NCI-H510A (cell line): ENCODE data around the gene S100P.
"Not testable (repeated sequence)": the region's sequence is repeated elsewhere in the genome, so short reads cannot be mapped to it uniquely, and the experiment has no call there.

Experiments
- DNase-seq: peaks from one replicate; lab custom pipeline; 2025; lab: John Stamatoyannopoulos, UW

The S100P gene

DNA sequence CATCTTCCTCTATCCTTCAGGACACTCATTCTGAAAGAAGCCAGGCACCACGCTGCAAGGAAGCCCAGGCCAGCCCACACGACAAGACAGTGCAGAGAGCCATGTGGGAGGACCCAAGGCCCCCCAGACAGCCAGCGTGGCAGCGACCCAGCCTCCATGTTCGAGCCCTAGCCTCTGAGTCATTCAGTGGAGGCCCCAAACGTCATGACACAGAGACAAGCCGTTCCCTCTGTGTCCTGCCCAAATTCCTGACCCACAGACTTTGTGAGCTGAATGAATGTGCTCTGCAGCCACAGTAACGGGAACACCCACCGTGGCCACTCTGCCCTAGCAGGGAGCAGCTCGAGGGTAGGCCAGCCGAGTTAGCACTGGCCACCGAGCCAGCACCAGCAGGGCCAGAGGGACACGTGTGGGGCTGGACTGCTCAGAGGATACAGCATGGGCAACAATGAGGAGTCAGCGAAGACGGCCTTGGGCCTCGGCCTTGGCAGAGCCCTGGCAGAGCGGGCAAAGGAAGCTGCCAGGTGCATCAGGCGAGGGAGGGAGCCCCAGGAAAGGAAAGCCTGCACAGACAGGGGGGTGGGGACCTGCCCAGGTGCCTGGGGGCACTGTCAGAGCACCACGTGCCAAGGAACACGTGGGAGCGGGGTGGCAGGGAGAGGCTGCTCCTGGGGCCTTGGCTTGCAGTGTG, 30.9 kb downstream of the S100P start:
- no peak for DNase-seq

DNA sequence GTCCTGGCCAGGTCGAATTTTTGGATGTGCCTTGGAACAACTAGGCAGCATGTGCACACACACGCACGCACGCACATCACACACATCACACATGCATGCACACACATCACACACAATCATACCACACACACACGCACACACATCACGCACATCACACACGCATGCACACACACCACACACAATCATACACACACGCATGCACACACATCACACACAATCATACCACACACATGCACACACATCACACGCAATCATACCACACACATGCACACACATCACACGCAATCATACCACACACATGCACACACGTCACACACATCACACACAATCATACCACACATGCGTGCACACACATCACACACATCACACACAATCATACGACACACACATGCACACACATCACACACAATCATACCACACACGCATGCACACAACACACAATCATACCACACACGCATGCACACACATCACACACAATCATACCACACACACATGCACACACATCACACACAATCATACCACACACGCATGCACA, 31.8 kb downstream of the S100P start:
- DNase-seq, result not testable (repeated sequence)

DNA sequence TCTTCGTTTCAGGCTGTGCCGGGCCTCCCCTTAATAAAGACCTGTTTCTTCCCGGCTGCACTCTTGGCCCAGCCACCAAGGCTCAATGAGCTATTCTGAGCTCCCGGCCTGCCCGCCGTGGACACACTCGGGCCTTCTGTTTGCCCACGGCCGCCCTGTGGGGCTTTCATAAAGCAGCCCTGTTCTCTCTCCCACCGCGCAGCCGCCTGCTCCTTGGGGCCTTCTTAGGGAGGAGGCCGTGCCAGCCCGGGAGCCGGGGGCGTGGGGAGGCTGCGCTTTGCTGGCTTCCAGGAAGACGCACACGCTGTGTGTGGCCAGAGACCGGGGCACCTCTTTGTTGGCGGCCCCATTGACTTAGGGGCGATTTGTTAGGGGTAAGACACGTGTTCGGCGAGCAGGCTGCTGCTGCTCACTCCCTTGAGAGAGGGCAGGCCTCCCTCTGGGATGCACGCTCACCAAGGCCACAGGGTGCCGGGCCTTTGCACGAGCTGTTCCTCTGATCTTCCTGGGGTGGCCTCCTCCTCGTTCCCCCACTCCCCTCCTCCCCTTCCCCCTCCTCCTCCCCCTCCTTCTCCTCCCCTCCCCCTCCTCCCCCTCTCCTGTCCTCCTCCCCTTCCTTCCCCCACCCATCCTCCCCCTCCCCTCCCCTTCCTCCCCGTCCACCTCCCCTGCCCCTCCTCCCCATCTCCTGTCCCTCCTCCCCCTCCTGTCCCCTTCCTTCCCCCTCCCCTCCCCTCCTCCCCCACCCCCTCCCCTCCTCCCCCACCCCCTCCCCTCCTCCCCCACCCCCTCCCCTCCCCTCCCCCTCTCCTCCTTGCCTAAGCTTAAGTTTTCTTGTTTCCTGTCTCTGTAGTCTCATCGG, 33.6 kb downstream of the S100P start:
- DNase-seq, result no peak

DNA sequence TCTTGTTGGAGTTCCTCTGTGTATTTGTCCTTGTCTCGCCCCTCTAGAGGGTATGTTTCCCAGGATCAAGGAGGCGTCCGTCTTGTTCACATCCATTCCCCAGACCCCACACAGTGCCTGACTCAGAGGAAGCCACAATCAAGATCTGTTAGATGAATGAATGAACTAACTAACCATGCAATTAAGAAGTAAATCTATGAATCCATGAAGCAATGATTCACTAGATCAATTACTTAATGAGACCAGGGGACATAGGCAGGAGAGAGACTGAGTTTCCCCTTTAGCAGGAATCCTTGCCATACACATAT, 34.2 kb downstream of the S100P start:
- DNase-seq, result no peak

DNA sequence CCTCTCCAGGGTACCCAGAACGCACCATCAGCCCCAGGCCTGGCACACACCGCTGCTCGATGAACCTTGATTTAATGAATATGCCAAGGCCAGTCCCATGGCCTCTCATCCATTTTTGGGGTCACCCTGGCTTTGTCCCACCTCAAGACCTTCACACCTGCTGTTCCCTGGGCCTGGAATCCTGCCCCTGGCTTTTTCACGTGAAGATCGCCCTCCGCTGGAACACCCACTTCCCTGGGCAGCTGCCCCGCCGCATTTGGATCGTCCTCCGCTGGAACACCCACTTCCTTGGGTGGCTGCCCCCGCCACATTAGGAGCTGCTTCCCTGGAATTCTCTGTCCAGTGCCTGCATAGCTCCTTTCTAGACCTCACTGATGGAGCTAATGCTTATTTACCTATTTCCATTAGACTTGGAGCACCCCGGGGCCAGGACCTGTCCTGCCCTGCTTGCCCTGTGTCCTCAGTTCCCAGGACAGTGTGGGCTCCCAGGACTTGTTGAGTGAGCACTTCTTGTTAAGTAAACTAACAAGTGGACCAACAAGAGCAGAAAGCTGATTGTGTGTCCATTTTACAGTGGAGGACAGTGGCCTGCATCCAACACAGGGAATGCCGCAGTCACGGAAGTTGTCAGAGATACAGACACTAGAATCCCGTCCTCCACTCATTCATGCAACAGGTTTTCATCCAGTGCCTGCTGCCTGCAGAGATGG, 34.8 kb downstream of the S100P start:
- no peak for DNase-seq

DNA sequence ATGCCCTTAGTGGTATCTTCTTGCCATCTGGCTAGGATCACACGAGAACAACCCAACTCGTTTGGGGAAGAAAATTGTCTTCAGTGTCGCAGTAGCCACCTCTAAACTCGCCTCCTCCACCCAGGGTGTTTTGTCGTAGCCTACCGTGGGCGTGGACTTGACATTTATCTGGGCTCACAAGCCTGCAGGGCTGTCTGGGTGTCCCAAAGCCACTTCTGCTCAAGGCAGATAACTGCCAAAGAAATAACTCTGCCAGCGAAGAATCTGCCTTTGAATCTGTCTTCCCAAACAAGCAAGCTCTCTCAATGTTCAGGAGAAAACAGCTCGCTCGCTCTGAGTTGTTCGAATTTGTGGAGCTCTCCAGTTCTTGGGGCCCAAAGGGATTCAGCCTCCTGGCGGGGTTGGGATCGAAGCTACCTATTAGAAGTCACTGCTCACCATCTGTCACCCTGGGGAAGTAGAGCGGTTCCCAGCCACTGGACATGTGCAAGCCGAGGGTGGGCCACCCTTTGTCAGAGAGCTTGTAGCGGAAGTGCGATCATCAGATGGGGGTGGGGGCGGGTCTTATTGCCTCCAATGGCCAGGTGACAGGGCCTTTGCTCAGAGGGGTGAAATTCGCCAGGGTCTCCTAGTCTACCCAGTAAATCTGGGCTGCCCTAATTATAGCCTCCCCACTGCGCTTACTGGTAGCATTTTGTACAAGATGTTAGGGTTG, 37.1 kb downstream of the S100P start:
- no peak for DNase-seq

DNA sequence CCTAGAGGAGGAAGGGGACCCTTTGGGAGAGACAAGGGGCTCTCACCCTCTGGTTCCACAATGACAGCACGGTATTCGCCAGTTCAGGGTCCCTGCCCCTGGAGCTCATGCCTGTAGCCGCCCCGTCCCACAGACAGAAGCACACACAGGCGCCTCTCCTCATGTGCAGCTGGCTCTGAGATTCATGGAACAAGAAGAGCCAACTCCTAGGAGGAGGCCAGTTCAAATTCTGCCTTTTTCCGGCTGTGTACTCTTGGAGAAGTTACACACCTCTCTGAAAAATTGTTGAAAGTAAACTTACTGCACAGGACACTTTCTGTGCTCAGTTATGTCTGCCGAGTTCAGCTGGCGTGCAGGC, 37.6 kb downstream of the S100P start:
- DNase-seq, result no peak

DNA sequence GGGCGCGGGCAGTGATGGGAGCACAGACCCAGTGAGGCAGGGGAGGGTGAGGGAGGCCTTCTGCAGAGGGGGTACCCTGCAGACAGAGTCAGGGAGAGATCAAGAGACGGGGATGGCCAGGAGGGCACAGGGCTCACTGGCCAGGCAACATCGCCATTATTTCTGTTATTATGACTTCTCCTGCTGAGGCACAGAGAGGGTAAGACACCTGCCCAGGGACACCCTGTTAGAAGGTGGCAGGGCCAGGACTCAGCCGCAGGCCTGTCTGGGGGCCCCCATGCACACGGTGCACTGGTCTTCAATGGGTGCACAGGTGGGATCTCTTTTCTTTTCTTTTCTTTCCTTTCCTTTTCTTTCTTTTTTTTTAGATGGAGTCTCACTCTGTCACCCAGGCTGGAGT, 38.1 kb downstream of the S100P start:
- no peak for DNase-seq

DNA sequence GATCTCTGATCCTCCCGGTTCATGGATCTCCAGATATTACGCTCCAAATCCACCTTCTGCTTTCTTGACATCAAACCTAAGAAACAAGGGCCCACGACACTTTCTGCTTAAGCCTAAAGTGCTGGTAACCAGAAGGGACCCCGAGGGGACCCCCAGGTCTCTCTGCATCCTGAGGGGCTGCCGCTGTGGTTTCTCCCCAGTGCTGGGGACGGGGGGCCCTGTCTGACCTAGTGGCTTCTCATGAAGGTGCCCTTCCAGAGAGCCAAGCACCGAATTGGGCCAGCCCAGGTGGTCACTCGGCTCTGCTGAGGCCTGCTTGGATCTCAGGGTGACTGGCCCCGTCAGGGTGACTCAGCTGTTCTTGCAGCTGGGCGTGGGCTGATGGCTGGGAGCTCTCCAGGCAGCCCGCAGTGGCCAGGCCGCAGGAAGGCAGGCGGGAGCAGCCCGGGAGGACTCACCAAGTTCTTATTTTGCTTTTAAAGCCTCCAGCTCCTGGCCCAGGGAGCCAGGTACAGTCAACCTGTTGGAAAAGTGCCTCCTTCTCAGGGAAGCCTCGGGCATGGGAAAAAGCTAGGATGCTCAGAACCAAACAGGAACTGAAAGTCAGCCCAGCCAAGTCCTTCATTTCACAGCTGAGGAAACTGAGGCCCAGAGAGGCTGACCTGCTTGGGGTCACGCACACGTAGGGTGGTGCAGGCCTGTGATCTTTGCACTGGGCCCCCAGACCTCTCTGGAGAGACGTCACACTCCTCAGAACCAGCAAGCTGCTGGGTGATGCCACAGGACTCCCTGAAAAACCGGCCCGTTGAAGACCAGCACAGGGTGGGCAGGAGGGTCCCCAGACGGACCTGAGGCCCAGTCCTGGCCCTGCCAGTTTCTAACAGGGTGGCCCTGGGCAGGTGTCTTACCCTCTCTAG, 39.0 kb downstream of the S100P start:
- DNase-seq, result no peak

DNA sequence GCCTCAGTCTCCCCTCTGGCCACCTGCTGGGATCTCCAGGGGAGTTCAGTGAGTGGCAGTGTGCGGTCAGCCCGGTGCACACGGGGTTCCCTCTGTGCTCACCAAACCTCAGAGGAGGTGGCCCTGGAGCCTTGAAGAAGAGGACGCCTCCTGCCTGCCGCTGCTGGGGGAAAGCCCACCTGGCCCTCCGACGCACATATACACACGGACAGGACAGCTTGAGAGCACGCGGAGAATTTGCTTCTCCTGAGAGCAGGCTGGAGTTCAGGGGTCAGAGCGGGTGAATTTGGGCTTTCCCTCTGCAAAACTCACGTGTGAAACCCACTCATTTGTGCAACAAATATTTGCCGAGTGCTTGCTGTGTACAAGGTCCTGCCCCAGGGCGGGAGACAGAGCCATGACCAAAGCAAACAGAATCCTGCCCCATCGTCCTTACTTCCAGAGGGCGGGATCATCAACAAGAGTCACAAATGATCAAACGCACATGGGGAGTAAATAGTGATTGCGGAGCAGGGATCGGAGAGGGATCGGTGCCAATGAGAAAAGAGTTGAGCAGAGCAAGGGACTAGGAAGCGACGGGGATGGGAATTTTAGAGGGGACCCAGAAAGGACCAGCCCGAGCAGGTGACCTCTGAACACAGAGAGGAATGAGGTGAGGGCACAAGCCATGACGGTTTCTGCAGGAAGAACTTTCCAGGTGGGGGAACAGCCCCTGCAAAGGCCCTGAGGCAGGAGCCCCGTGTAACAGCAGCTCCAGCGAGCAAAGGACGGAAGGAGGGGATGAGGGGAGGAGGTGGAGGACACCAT, 39.9 kb downstream of the S100P start:
- DNase-seq, result no peak

DNA sequence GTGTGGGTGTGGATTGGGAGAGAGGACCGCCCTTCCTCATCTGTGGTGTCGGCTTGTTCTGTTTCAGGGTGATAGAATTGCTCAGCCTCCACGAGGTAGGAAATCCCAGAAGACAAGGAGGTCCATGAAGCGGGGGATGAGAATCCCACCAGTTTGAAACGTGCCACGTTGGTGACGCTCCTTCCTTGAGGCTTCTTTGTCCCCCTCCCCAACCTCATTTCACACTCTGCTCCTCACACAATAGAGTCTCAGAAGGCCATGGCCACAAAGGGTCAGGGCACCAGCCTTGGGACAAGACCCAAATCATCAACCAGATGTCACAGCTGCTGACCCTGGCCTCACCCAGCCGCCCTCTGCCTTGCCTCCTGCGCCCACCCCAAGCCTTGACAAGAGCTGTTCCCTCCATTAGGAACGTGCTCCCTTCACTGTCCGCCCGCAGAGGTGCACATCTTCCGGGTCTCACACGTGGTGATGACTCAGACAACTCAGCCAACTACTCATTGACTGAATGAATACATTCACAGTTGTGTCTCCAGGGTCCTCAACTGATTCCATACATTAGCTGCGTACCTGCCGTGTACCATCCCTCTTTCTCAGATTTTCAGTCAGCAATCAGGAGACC, 40.6 kb downstream of the S100P start:
- DNase-seq, result no peak

DNA sequence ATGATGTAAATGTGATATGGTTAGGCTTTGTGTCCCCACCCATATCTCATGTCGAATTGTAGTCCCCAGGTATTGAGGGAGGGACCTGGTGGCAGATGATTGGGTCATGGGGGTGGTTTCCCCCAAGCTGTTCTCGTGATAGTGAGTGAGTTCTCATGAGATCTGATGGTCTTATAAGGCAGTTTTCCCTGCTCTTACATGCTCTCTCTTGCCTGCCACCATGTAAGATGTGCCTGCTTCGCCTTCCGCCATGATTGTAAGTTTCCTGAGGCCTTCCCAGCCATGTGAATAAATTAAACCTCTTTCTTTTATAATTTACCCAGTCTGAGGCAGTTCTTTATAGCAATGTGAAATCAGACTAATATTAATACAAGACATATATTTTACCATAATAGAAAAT, 46.2 kb downstream of the S100P start:
- no peak for DNase-seq

DNA sequence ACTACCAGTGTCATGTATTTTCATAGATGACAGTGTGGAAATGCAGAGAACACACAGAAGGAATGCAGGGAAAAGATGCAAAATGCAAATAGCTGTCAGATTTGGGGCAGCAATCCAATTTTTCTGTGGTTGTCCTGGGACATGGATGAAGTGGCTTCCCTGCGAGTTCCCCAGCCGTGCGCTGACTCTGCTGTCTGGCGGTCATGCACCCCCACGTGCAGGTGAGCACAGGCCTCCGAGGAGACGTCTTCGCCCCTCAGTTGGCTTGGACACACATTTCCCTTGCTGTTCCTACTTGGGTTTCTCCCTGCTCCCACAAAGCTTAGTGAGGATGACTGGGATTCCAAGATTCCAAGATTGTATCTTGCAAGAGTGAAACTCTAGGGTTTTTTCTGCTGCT, 46.7 kb downstream of the S100P start:
- DNase-seq, result no peak

DNA sequence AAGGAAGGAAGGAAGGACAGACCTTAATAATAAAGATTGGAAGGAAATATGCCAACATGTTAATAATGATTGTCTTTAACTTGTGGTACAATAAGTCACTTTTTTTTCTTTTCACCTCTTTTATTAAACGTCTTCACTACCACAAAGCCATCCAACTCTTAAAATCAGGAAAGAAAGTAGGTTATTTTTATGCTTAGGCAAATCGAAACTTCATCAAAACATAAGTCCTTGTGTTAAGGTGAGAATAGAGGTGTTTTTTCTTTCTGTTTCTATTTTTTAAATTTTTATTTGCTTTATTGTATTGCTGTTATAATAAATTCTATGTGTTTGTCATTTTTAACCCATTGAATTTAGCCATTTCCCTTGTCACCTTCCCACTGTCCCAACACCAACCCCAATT, 48.8 kb downstream of the S100P start:
- no peak for DNase-seq

DNA sequence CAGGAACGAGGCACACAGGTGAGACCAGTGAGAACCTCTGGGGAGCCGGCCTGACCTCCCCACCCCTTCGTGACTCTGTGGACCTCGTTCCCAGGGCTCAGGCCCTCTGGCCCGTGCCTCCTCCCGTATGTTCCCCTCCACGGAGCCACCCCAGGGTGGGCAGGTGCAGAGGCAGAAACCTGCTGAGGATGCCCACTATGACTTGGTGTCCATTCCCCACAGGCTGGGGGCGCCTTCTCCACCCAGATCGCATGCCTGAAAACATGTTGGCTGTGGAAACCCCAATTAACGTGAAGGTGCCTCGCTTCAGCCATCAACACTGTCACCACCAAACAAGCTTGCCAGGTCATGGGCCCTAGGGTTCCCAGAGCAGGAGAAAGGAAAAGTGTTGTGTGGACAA, 49.3 kb downstream of the S100P start:
- DNase-seq, result no peak
